Effector memory CD8-positive, alpha-beta T cell (primary cell): Measurements from ENCODE around the gene FCRLB.
"Not testable (repeated sequence)": the region's sequence is repeated elsewhere in the genome, so short reads cannot be mapped to it uniquely, and the experiment has no call there.

ENCODE experiments used
- ATAC-seq: fragments of 150-1000 bp; cut with Tn5 transposase; replicated peaks from 2 replicates; pipeline ENCODE4 v1.10.0; 2021; ENCODE audit warnings: mild to moderate bottlenecking, moderate library complexity
- DNase-seq, 3 experiments: peaks; one replicate each; pipeline ENCODE4 v3.0.0; 2021
- H3K27ac Mint-ChIP-seq, 2 donors: one replicate each; pipeline ENCODE4 v1.8.0; 2022; ENCODE audit warnings: mild to moderate bottlenecking in 2 of 2, mixed read lengths in 2 of 2, moderate library complexity in 2 of 2
- H3K27me3 Mint-ChIP-seq, 2 donors: one replicate each; pipeline ENCODE4 v1.8.0; 2022; ENCODE audit warnings: mixed read lengths in 2 of 2
- H3K36me3 Mint-ChIP-seq: one replicate; pipeline ENCODE4 v1.8.0; 2022; ENCODE audit warnings: mild to moderate bottlenecking, moderate library complexity, mixed read lengths; ENCODE audit not compliant: insufficient read depth
- H3K4me1 Mint-ChIP-seq, 2 donors: one replicate each; pipeline ENCODE4 v1.8.0; 2022; ENCODE audit warnings: low read depth in 2 of 2, mixed read lengths in 2 of 2
- H3K4me3 Mint-ChIP-seq, 2 donors: one replicate each; pipeline ENCODE4 v1.8.0; 2022; ENCODE audit warnings: mild to moderate bottlenecking in 2 of 2, mixed read lengths in 2 of 2, moderate library complexity in 2 of 2
- H3K9me3 Mint-ChIP-seq, 2 donors: one replicate each; pipeline ENCODE4 v1.8.0; 2022; ENCODE audit warnings: mixed read lengths in 2 of 2
- total RNA-seq, 9 experiments: gene quantifications; one replicate each; lab custom pipeline; 2026; lab: John Stamatoyannopoulos, UW

The FCRLB gene
- total RNA-seq = 0 to 1.4 (median 0.67) reads per million in 9 experiments

- no peaks in the 10 kb centered on the region for H3K27me3 Mint-ChIP-seq
- peaks cover 3% of the 10 kb centered on the region for H3K36me3 Mint-ChIP-seq
- H3K4me3 Mint-ChIP-seq = no peak within 1 kb of the TSS
- peaks cover 20 to 22% of the 10 kb centered on the region in 2 donors for H3K4me1 Mint-ChIP-seq
- ATAC-seq (no peak), DNase-seq (no peak)
- H3K9me3 Mint-ChIP-seq = no peaks in the 10 kb centered on the region
- H3K27ac Mint-ChIP-seq = no peak within 1 kb of the TSS
These were observed at the start of gene FCRLB for GRCh38 chr1:161720956-161721737. TSS of gene FCRLB (plus strand) at chr1:161721544. CDS start at chr1:161722673, 1,129 bp downstream.

- not testable (repeated sequence) for H3K27me3 Mint-ChIP-seq, H3K4me3 Mint-ChIP-seq, ATAC-seq, H3K27ac Mint-ChIP-seq, H3K36me3 Mint-ChIP-seq, H3K4me1 Mint-ChIP-seq, DNase-seq, H3K9me3 Mint-ChIP-seq
These were observed 47.9 kb upstream of the FCRLB start for GRCh38 chr1:161673437-161673836.

GRCh38 chr1:161674447-161674846, 46.9 kb upstream of the FCRLB start:
- not testable (repeated sequence) for H3K36me3 Mint-ChIP-seq, H3K4me3 Mint-ChIP-seq, H3K4me1 Mint-ChIP-seq

GRCh38 chr1:161674908-161675307, 46.4 kb upstream of the FCRLB start:
- H3K36me3 Mint-ChIP-seq, ATAC-seq, H3K27ac Mint-ChIP-seq, H3K4me1 Mint-ChIP-seq, H3K4me3 Mint-ChIP-seq, DNase-seq, H3K27me3 Mint-ChIP-seq, H3K9me3 Mint-ChIP-seq: not testable (repeated sequence)

More at GRCh38 chr1:161674447-161674846, 46.9 kb upstream of the FCRLB start:
- not testable (repeated sequence) for H3K27ac Mint-ChIP-seq, ATAC-seq, H3K9me3 Mint-ChIP-seq, H3K27me3 Mint-ChIP-seq, DNase-seq

GRCh38 chr1:161676441-161676840, 44.9 kb upstream of the FCRLB start:
- DNase-seq (no peak), ATAC-seq (no peak)
- H3K27ac Mint-ChIP-seq = peak overlapping the region in 1 of 2 donors; percentile 69
- no peaks in the 10 kb centered on the region for H3K36me3 Mint-ChIP-seq
- peaks cover 0 to 2% of the 10 kb centered on the region in 2 donors for H3K4me1 Mint-ChIP-seq
- no peaks in the 10 kb centered on the region for H3K27me3 Mint-ChIP-seq
- H3K4me3 Mint-ChIP-seq = no peak overlapping the region
- H3K9me3 Mint-ChIP-seq = no peaks in the 10 kb centered on the region

GRCh38 chr1:161676958-161677689, 44.2 kb upstream of the FCRLB start:
- Mint-ChIP-seq H3K27me3 (no peaks in the 10 kb centered on the region), H3K36me3 (no peaks in the 10 kb centered on the region), H3K9me3 (no peaks in the 10 kb centered on the region), H3K4me3 (no peak overlapping the region), H3K4me1 (peaks cover 0 to 2% of the 10 kb centered on the region in 2 donors), H3K27ac (no peak overlapping the region)
- DNase-seq = no peak
- no peak for ATAC-seq

GRCh38 chr1:161678500-161678899, 42.8 kb upstream of the FCRLB start:
- H3K4me3 Mint-ChIP-seq = no peak overlapping the region
- H3K27ac Mint-ChIP-seq = no peak overlapping the region
- DNase-seq (no peak), ATAC-seq (no peak)
- H3K27me3 Mint-ChIP-seq = peaks cover 0 to 2% of the 10 kb centered on the region in 2 donors
- H3K4me1 Mint-ChIP-seq = peaks cover 0 to 2% of the 10 kb centered on the region in 2 donors
- H3K36me3 Mint-ChIP-seq = no peaks in the 10 kb centered on the region
- H3K9me3 Mint-ChIP-seq = no peaks in the 10 kb centered on the region

GRCh38 chr1:161681879-161682278, 39.5 kb upstream of the FCRLB start:
- Mint-ChIP-seq H3K9me3 (no peaks in the 10 kb centered on the region), H3K36me3 (no peaks in the 10 kb centered on the region), H3K4me3 (no peak overlapping the region), H3K27me3 (peaks cover 6 to 9% of the 10 kb centered on the region in 2 donors), H3K27ac (peak overlapping the region in 1 of 2 donors; percentile 17), H3K4me1 (no peaks in the 10 kb centered on the region)
- DNase-seq = no peak
- no peak for ATAC-seq

GRCh38 chr1:161688946-161689345, 32.4 kb upstream of the FCRLB start:
- no peak overlapping the region for H3K27ac Mint-ChIP-seq
- H3K4me1 Mint-ChIP-seq = no peaks in the 10 kb centered on the region
- ATAC-seq = no peak
- peaks cover 16 to 44% of the 10 kb centered on the region in 2 donors for H3K27me3 Mint-ChIP-seq
- no peak for DNase-seq
- H3K9me3 Mint-ChIP-seq = no peaks in the 10 kb centered on the region
- no peak overlapping the region for H3K4me3 Mint-ChIP-seq
- H3K36me3 Mint-ChIP-seq = no peaks in the 10 kb centered on the region

GRCh38 chr1:161691846-161692245, 29.5 kb upstream of the FCRLB start:
- Mint-ChIP-seq H3K4me3 (no peak overlapping the region), H3K4me1 (no peaks in the 10 kb centered on the region), H3K27me3 (peaks cover 42 to 63% of the 10 kb centered on the region in 2 donors), H3K36me3 (no peaks in the 10 kb centered on the region), H3K9me3 (peaks cover 0 to 2% of the 10 kb centered on the region in 2 donors), H3K27ac (no peak overlapping the region)
- ATAC-seq (no peak), DNase-seq (no peak)

- not testable (repeated sequence) for H3K4me1 Mint-ChIP-seq, H3K36me3 Mint-ChIP-seq, DNase-seq, H3K4me3 Mint-ChIP-seq, H3K9me3 Mint-ChIP-seq, ATAC-seq, H3K27ac Mint-ChIP-seq
- peaks cover 40 to 75% of the 10 kb centered on the region in 2 donors for H3K27me3 Mint-ChIP-seq
These were observed 28.2 kb upstream of the FCRLB start for GRCh38 chr1:161693020-161693712.

GRCh38 chr1:161698302-161698701, 23.0 kb upstream of the FCRLB start:
- not testable (repeated sequence) for ATAC-seq, H3K27ac Mint-ChIP-seq
- peaks cover 29 to 54% of the 10 kb centered on the region in 2 donors for H3K27me3 Mint-ChIP-seq

GRCh38 chr1:161702250-161702649, 19.1 kb upstream of the FCRLB start:
- DNase-seq = no peak
- no peak for ATAC-seq
- no peaks in the 10 kb centered on the region for H3K36me3 Mint-ChIP-seq
- peaks cover 0 to 15% of the 10 kb centered on the region in 2 donors for H3K27me3 Mint-ChIP-seq
- no peak overlapping the region for H3K27ac Mint-ChIP-seq
- H3K4me1 Mint-ChIP-seq = no peaks in the 10 kb centered on the region
- H3K4me3 Mint-ChIP-seq = no peak overlapping the region
- no peaks in the 10 kb centered on the region for H3K9me3 Mint-ChIP-seq

More at GRCh38 chr1:161698302-161698701, 23.0 kb upstream of the FCRLB start:
- not testable (repeated sequence) for H3K4me3 Mint-ChIP-seq, H3K4me1 Mint-ChIP-seq, H3K36me3 Mint-ChIP-seq, H3K9me3 Mint-ChIP-seq, DNase-seq
